T-cell (primary cell): ENCODE data around the gene UHMK1. TPM values are rescaled to one million over a fixed set of nuclear protein-coding genes. Genes with fewer than 3 reads are reported as not detected.

Experiments used
- ATAC-seq, 4 experiments: fragments of 200-7000 bp in 3 of 4; fragments of 150-1000 bp in 1 of 4; cut with Tn5 transposase; replicated peaks in 1 of 4; 1 replicate in 3 of 4; 2 replicates in 1 of 4; pipeline ENCODE4 v1.10.0; 2021; ENCODE audit warnings: moderate library complexity in 3 of 4, mild to moderate bottlenecking in 2 of 4, moderate number of reproducible peaks in 1 of 4
- CTCF ChIA-PET, 2 donors: fragments of 300-600 bp; sonication (Branson Sonifier 250); formaldehyde crosslinking; loops; one replicate each; lab custom pipeline; 2022; ENCODE audit warnings: antibody characterized with exemption in 2 of 2; lab: Charles Lee
- POLR2A ChIA-PET, 2 donors: fragments of 300-600 bp; sonication (Branson Sonifier 250); formaldehyde crosslinking; loops; one replicate each; lab custom pipeline; 2022; ENCODE audit warnings: antibody characterized with exemption in 2 of 2; lab: Charles Lee
- DNase-seq, 35 experiments: peaks; one replicate each; pipeline versions ENCODE4 v3.0.0 to v3.0.0-alpha.2; 2013 to 2023
- H3K27ac ChIP-seq: one replicate; pipeline ENCODE4 v1.5.1; 2013; ENCODE audit warnings: low read length
- H3K27me3 ChIP-seq, 2 experiments: replicated peaks in 1 of 2; 1 replicate in 1 of 2; 2 replicates in 1 of 2; pipeline versions ENCODE4 v1.6.1 to v1.7.0; 2013; ENCODE audit warnings: low read length in 1 of 2, mixed read lengths in 1 of 2; ENCODE audit not compliant: control insufficient read depth in 2 of 2, insufficient read depth in 2 of 2; ENCODE audit errors: extremely low read depth in 1 of 2
- H3K36me3 ChIP-seq, 2 donors: 1 replicate in 1 of 2; 2 replicates in 1 of 2; pipeline versions ENCODE4 v1.6.1 to v1.7.0; 2013; ENCODE audit warnings: low read length in 1 of 2; ENCODE audit not compliant: control insufficient read depth in 2 of 2, insufficient read depth in 1 of 2; ENCODE audit errors: extremely low read depth in 1 of 2
- H3K4me1 ChIP-seq, 2 experiments: 1 replicate in 1 of 2; 2 replicates in 1 of 2; pipeline versions ENCODE4 v1.6.1 to v1.7.0; 2013; ENCODE audit warnings: low read length in 2 of 2, mixed read lengths in 1 of 2; ENCODE audit not compliant: insufficient read depth in 2 of 2, control insufficient read depth in 1 of 2; ENCODE audit errors: extremely low read depth in 1 of 2
- H3K4me3 ChIP-seq, 2 donors: 1 replicate in 1 of 2; 2 replicates in 1 of 2; pipeline versions ENCODE4 v1.5.1 to v1.7.0; 2013; ENCODE audit warnings: mild to moderate bottlenecking in 2 of 2, low read length in 1 of 2, moderate library complexity in 1 of 2; ENCODE audit not compliant: control insufficient read depth in 1 of 2; ENCODE audit errors: extremely low read depth in 1 of 2
- H3K9me3 ChIP-seq: 2 replicates; pipeline ENCODE4 v1.7.0; 2013
- H3K27ac Mint-ChIP-seq, 2 donors: one replicate each; pipeline ENCODE4 v1.8.0; 2020 to 2021; ENCODE audit warnings: mild to moderate bottlenecking in 2 of 2, mixed read lengths in 2 of 2
- H3K27me3 Mint-ChIP-seq, 2 donors: one replicate each; pipeline ENCODE4 v1.8.0; 2021 to 2022; ENCODE audit warnings: mixed read lengths in 2 of 2
- H3K36me3 Mint-ChIP-seq: one replicate; pipeline ENCODE4 v1.8.0; 2021; ENCODE audit warnings: mixed read lengths
- H3K4me1 Mint-ChIP-seq, 3 donors: one replicate each; pipeline ENCODE4 v1.8.0; 2020 to 2022; ENCODE audit warnings: mixed read lengths in 3 of 3, mild to moderate bottlenecking in 1 of 3
- H3K4me3 Mint-ChIP-seq, 3 donors: one replicate each; pipeline ENCODE4 v1.8.0; 2020 to 2022; ENCODE audit warnings: mild to moderate bottlenecking in 3 of 3, mixed read lengths in 3 of 3, moderate library complexity in 3 of 3
- H3K9me3 Mint-ChIP-seq, 3 donors: one replicate each; pipeline ENCODE4 v1.8.0; 2020 to 2022; ENCODE audit warnings: mixed read lengths in 3 of 3
- WGBS: methylation state at CpG from one replicate; pipeline ENCODE4 v1.1.5; 2013; ENCODE audit warnings: missing lambda C conversion rate; ENCODE audit not compliant: insufficient coverage; 5-methylcytosine and 5-hydroxymethylcytosine counted together
- total RNA-seq, 35 experiments: library from RNA in 6 of 35; stranded (reverse) in 6 of 35; fragments of 120-200 nt in 1 of 35; gene quantifications; one replicate each; pipeline versions ENCODE4 v1.2.1 to v1.2.4 and lab custom pipeline; 2013 to 2026

UHMK1 gene
- total RNA-seq, 5 donors from 2014 or later (not counting 1 experiment from before 2014, with no cell fraction given): 55.8 to 65.8 (median 60.0) TPM

DNA sequence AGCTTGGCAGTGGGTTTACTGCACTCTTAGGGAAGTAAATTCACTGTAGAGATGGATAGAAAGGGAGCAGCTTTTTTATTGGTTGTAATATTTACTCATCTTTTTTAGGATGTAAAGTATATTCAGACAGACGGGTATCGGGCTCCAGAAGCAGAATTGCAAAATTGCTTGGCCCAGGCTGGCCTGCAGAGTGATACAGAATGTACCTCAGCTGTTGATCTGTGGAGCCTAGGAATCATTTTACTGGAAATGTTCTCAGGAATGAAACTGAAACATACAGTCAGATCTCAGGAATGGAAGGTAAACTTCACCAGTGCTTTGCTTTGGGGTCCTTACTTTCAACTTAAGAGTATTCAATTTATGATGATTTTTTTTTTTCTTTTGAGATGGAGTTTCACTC, 3.2 kb downstream of the UHMK1 start:
- Histone ChIP-seq H3K4me1 (peaks cover 16 to 18% of the 10 kb centered on the region in 2 experiments), H3K36me3 (peaks cover 0 to 45% of the 10 kb centered on the region in 2 donors), H3K9me3 (no peaks in the 10 kb centered on the region), H3K27ac (no peak overlapping the region), H3K27me3 (no peaks in the 10 kb centered on the region), H3K4me3 (no peak overlapping the region)
- WGBS: 92% methylated on average over 2 of the region's 2 CpGs
- H3K36me3 Mint-ChIP-seq: peaks cover 17% of the 10 kb centered on the region
- H3K4me3 Mint-ChIP-seq: no peak overlapping the region
- H3K27ac Mint-ChIP-seq: no peak overlapping the region
- no peaks in the 10 kb centered on the region for H3K9me3 Mint-ChIP-seq
- ATAC-seq (no peak), DNase-seq (no peak)
- CTCF ChIA-PET: interaction anchor here in 1 of 2 donors (0.7 kb wide), 1 partner anchor 10 kb away, joined by 3 read pairs; no protein-coding TSS in a partner anchor
- peaks cover 40 to 50% (median 42%) of the 10 kb centered on the region in 3 donors for H3K4me1 Mint-ChIP-seq
- no peaks in the 10 kb centered on the region for H3K27me3 Mint-ChIP-seq
- POLR2A ChIA-PET: interaction anchor here in 1 of 2 donors (0.7 kb wide), 1 partner anchor 12 kb away, joined by 3 read pairs; no protein-coding TSS in a partner anchor

DNA sequence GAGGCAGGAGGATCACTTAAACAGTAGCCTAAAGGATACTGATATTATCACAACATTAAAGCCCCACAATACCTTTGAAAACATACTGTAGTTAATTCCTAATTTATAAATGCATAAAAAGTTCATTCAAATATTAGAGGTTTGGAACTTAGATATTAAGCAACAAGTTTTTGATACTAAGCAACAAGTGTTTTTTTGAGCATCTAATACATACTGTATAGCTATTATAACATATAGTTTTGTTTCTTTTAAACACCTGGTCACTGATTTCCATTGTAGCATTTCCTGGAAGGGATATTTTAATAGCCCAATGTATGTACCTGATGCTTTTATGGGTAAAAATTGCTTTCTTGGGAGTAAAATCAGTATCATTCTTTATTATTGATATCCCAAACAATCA, 4.5 kb downstream of the UHMK1 start:
- no peak for ATAC-seq
- POLR2A ChIA-PET: no interaction called here
- peaks cover 35 to 46% (median 39%) of the 10 kb centered on the region in 3 donors for H3K4me1 Mint-ChIP-seq
- Histone ChIP-seq H3K27ac (no peak overlapping the region), H3K36me3 (peaks cover 0 to 48% of the 10 kb centered on the region in 2 donors), H3K4me3 (no peak overlapping the region), H3K27me3 (no peaks in the 10 kb centered on the region), H3K9me3 (no peaks in the 10 kb centered on the region), H3K4me1 (peaks cover 15 to 16% of the 10 kb centered on the region in 2 experiments)
- no peaks in the 10 kb centered on the region for H3K9me3 Mint-ChIP-seq
- no peak overlapping the region for H3K4me3 Mint-ChIP-seq
- no peak for DNase-seq
- peaks cover 27% of the 10 kb centered on the region for H3K36me3 Mint-ChIP-seq
- H3K27me3 Mint-ChIP-seq: no peaks in the 10 kb centered on the region
- CTCF ChIA-PET: no interaction called here
- H3K27ac Mint-ChIP-seq: no peak overlapping the region

DNA sequence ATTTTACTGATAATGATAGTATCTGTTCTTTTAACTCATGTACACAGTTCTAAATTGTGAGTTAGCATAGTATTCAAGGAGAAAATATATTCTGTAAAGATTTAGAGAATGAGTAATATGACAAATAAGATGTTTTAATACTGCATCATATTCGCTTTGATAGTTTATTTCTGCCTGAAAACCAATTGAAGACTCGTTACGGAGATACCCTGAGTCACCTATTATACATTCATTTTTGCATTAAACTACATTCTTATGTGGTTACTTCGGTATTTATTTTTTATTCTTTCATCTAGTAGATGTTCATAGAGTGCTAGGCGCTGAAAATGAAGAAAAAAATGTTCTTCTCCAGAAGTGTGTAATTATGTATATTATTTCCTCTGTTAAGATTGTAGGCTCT, 5.3 kb downstream of the UHMK1 start:
- ChIA-PET POLR2A (no interaction called here), CTCF (no interaction called here)
- no peak overlapping the region for H3K4me3 ChIP-seq
- Mint-ChIP-seq H3K9me3 (no peaks in the 10 kb centered on the region), H3K27ac (no peak overlapping the region), H3K4me3 (no peak overlapping the region), H3K4me1 (peaks cover 32 to 50% (median 35%) of the 10 kb centered on the region in 3 donors), H3K36me3 (peaks cover 30% of the 10 kb centered on the region), H3K27me3 (no peaks in the 10 kb centered on the region)
- H3K27ac ChIP-seq: no peak overlapping the region
- peaks cover 0 to 52% of the 10 kb centered on the region in 2 donors for H3K36me3 ChIP-seq
- WGBS: no CpG with 5 or more reads among the region's 5 CpGs
- ATAC-seq: no peak
- no peaks in the 10 kb centered on the region for H3K9me3 ChIP-seq
- no peak for DNase-seq
- peaks cover 11 to 13% of the 10 kb centered on the region in 2 experiments for H3K4me1 ChIP-seq
- no peaks in the 10 kb centered on the region for H3K27me3 ChIP-seq

DNA sequence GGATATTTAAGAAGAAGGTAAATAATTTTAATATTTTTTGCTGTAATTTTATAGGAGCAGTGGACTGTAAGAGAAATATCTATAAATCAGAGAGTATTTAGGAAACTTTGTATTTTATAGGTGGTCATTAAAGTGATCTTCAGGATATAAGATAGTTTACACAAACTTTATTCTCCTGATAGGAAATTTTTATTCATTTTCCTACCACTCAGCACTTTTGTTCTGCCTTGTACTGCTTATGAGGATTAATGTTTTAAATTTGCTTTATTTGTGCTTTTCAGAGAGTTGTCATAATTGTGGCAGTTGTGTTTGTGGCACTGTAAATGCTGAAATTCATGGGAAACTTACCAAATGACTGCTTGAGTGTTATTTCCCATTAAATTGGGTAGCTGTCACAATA, 29.7 kb downstream of the UHMK1 start:
- Mint-ChIP-seq H3K36me3 (peaks cover 44% of the 10 kb centered on the region), H3K4me1 (no peaks in the 10 kb centered on the region), H3K27ac (peak overlapping the region in 1 of 2 donors; percentile 12), H3K9me3 (no peaks in the 10 kb centered on the region), H3K4me3 (no peak overlapping the region), H3K27me3 (no peaks in the 10 kb centered on the region)
- POLR2A ChIA-PET: interaction anchor here in 1 of 2 donors (0.6 kb wide), 1 partner anchor 11 kb away, joined by 3 read pairs; no protein-coding TSS in a partner anchor
- ATAC-seq: no peak
- no peak for DNase-seq
- no peak overlapping the region for H3K4me3 ChIP-seq
- H3K4me1 ChIP-seq: no peaks in the 10 kb centered on the region
- H3K27me3 ChIP-seq: no peaks in the 10 kb centered on the region
- H3K36me3 ChIP-seq: peaks cover 4 to 41% of the 10 kb centered on the region in 2 donors
- H3K9me3 ChIP-seq: no peaks in the 10 kb centered on the region
- no peak overlapping the region for H3K27ac ChIP-seq
- CTCF ChIA-PET: no interaction called here

DNA sequence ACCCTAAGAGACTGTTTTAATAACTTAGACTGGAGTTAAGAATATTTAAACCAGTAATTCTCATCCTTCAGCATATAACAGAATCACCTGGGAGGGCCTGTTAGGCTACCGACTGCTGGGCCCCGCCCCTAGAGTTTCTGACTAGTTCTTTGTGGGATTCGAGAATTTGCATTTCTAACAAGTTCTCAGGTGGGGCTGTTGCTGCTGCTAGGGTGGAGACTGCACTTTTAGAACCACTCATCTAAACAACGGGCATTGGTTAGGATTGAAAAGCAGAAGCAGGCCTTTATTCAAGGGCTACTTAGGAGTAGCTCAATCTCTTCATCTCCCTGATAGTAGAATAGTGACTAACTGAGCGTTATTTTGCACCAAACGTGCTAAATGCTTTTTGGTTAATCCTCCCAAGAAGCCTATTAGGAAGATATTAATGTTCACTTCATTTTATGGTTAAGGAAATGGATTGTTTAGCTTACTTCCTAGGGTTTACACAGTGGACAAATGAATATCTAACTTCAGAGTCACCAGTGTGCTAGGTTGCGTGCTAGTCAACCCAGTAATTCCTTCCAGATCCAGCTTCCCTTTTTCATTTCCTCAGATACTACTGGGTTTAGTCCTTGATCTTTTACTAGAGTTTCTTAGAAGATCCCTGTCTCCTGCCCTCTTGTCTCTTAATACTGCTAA, 32.8 kb downstream of the UHMK1 start:
- 88% methylated on average over 1 of the region's 7 CpGs for WGBS
- Mint-ChIP-seq H3K4me1 (no peaks in the 10 kb centered on the region), H3K27ac (no peak overlapping the region), H3K9me3 (no peaks in the 10 kb centered on the region), H3K4me3 (no peak overlapping the region), H3K36me3 (peaks cover 25% of the 10 kb centered on the region), H3K27me3 (no peaks in the 10 kb centered on the region)
- H3K4me1 ChIP-seq: no peaks in the 10 kb centered on the region
- peaks cover 0 to 12% of the 10 kb centered on the region in 2 donors for H3K36me3 ChIP-seq
- H3K27me3 ChIP-seq: no peaks in the 10 kb centered on the region
- H3K4me3 ChIP-seq: no peak overlapping the region
- DNase-seq (no peak), ATAC-seq (no peak)
- POLR2A ChIA-PET: no interaction called here
- H3K27ac ChIP-seq: no peak overlapping the region
- CTCF ChIA-PET: no interaction called here
- no peaks in the 10 kb centered on the region for H3K9me3 ChIP-seq

DNA sequence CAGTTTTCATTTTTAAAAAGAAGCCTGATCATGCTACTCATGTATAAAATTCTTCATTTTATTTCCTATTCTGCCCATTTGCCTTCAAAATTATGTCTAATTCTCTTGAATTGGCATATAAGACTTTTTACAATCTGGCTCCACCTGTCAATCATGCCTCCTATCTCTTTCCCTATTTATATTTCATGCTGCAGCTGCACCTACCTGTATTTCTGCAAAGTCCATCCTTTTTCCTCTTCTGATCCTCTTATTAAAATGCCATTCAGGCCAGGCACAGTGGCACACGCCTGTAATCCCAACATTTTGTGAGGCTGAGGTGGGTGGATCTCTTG, 33.3 kb downstream of the UHMK1 start:
- Histone ChIP-seq H3K4me1 (no peaks in the 10 kb centered on the region), H3K36me3 (peaks cover 0 to 12% of the 10 kb centered on the region in 2 donors), H3K9me3 (no peaks in the 10 kb centered on the region), H3K27ac (no peak overlapping the region), H3K4me3 (no peak overlapping the region), H3K27me3 (no peaks in the 10 kb centered on the region)
- H3K27ac Mint-ChIP-seq: no peak overlapping the region
- H3K9me3 Mint-ChIP-seq: no peaks in the 10 kb centered on the region
- ChIA-PET POLR2A (no interaction called here), CTCF (no interaction called here)
- no peak for ATAC-seq
- no CpG with 5 or more reads among the region's 1 CpG for WGBS
- no peaks in the 10 kb centered on the region for H3K4me1 Mint-ChIP-seq
- no peak overlapping the region for H3K4me3 Mint-ChIP-seq
- no peaks in the 10 kb centered on the region for H3K27me3 Mint-ChIP-seq
- no peak for DNase-seq
- H3K36me3 Mint-ChIP-seq: peaks cover 23% of the 10 kb centered on the region
